ENCODE data around the gene ARHGEF11.
A peak's percentile ranks its signal among the peaks of the same experiment; 100 is the strongest.
"Not testable (repeated sequence)": the region's sequence is repeated elsewhere in the genome, so short reads cannot be mapped to it uniquely, and the experiment has no call there.

Gene ARHGEF11

GRCh38 chr1:157045250-157046218 is at the start of gene ARHGEF11:
Gene ARHGEF11 (minus strand): TSS chr1:157045742. CDS start chr1:157044330, 1,412 bp downstream.
- peak; percentile 84 for DNase-seq

- no peak for DNase-seq
Observed at GRCh38 chr1:157095091-157095490, 49.5 kb upstream of the ARHGEF11 start.

- no peak for DNase-seq
Observed at GRCh38 chr1:157092831-157093230, 47.3 kb upstream of the ARHGEF11 start.

- DNase-seq, result no peak
Observed at GRCh38 chr1:157091668-157092273, 46.2 kb upstream of the ARHGEF11 start.

- no peak for DNase-seq
Observed at GRCh38 chr1:157091186-157091585, 45.6 kb upstream of the ARHGEF11 start.

- DNase-seq, result no peak
Observed at GRCh38 chr1:157090771-157091170, 45.2 kb upstream of the ARHGEF11 start.

- DNase-seq, result peak; percentile 78
Observed at GRCh38 chr1:157090196-157090647, 44.7 kb upstream of the ARHGEF11 start.

- DNase-seq, result no peak
Observed at GRCh38 chr1:157089789-157090188, 44.2 kb upstream of the ARHGEF11 start.

- DNase-seq, result no peak
Observed at GRCh38 chr1:157088607-157089006, 43.1 kb upstream of the ARHGEF11 start.

GRCh38 chr1:157087030-157087429 is 41.5 kb upstream of the ARHGEF11 start:
- no peak for DNase-seq

- DNase-seq, result no peak
Observed at GRCh38 chr1:157086299-157086698, 40.8 kb upstream of the ARHGEF11 start.

- no peak for DNase-seq
Observed at GRCh38 chr1:157085421-157085820, 39.9 kb upstream of the ARHGEF11 start.

GRCh38 chr1:157084720-157085119 is 39.2 kb upstream of the ARHGEF11 start:
- no peak for DNase-seq

- DNase-seq, result no peak
Observed at GRCh38 chr1:157081707-157082106, 36.2 kb upstream of the ARHGEF11 start.

- no peak for DNase-seq
Observed at GRCh38 chr1:157080714-157081113, 35.2 kb upstream of the ARHGEF11 start.

GRCh38 chr1:157077394-157077793 is 31.9 kb upstream of the ARHGEF11 start:
- DNase-seq, result no peak

GRCh38 chr1:157073944-157074685 is 28.6 kb upstream of the ARHGEF11 start:
- DNase-seq, result no peak

GRCh38 chr1:157069601-157070000 is 24.1 kb upstream of the ARHGEF11 start:
- no peak for DNase-seq

- not testable (repeated sequence) for DNase-seq
Observed at GRCh38 chr1:157059241-157059640, 13.7 kb upstream of the ARHGEF11 start.

- DNase-seq, result no peak
Observed at GRCh38 chr1:157056269-157056668, 10.7 kb upstream of the ARHGEF11 start.

- not testable (repeated sequence) for DNase-seq
Observed at GRCh38 chr1:157055729-157056128, 10.2 kb upstream of the ARHGEF11 start.

- DNase-seq, result no peak
Observed at GRCh38 chr1:157050836-157051235, 5.3 kb upstream of the ARHGEF11 start.

GRCh38 chr1:157047062-157047410 is 1.5 kb upstream of the ARHGEF11 start:
- DNase-seq, result no peak
